ENCODE results near the gene PIEZO1. TPM values are rescaled to one million over a fixed set of nuclear protein-coding genes. Genes with fewer than 3 reads are reported as not detected.

Gene PIEZO1
- total and polyA plus RNA-seq, 10 donors, result 145 to 385 (median 201) TPM

DNA sequence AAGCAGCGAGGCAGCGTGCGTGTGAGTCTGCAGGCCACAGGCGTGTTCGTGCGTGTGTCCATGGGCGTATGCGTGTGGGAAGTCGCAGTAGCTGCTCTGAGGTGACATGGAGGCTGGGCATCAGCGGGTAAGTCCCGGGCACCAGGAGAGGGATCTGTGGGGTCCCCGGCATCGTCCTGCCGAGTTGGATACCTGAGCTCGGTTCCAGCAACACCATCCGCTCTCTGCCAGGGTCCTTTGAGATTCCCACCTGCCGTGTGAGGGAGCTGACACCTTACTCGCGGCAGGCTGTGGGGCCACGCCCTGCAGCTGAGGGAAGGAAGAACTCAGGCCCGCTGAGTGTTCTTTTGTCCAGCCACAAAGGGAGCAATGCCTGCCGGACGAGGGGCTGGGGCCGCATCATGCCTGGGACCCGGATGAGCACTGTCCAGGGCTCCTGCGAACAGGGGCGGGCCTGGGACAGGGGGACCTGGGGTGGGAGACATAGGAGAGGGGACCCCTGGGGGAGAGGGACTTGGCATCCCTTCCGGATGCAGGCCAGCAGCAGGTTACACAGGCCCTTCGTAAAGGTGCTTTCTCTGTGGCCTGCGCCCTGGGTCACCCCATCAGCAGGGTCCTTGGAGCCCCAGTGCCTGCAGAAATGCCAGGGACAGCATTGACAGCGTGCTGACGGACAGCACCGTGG lies 93.7 kb downstream of the PIEZO1 start:
- H3K4me1 ChIP-seq, result peaks cover 15 to 47% (median 39%) of the 10 kb centered on the region in 6 donors
- no peaks in the 10 kb centered on the region for H3K9me3 ChIP-seq
- intact Hi-C loops (cut with DNase I; ENCODE audit: low total_unique reads), result no loop called here
- H3K27me3 ChIP-seq (replicated peaks in 1 of 7), result peaks cover 0 to 32% (median 4%) of the 10 kb centered on the region in 7 donors
- 82 to 92% (median 84%) methylated on average over 20 to 33 of the region's 33 CpGs for WGBS, 5 donors
- peak; percentile 78 for DNase-seq
- peak overlapping the region in 1 of 8 donors; percentile 48 for H3K4me3 ChIP-seq
- peak overlapping the region in 6 of 8 donors; percentile 55 to 83 (median 74) for H3K27ac ChIP-seq
- TF ChIP-seq, protein P1, sequence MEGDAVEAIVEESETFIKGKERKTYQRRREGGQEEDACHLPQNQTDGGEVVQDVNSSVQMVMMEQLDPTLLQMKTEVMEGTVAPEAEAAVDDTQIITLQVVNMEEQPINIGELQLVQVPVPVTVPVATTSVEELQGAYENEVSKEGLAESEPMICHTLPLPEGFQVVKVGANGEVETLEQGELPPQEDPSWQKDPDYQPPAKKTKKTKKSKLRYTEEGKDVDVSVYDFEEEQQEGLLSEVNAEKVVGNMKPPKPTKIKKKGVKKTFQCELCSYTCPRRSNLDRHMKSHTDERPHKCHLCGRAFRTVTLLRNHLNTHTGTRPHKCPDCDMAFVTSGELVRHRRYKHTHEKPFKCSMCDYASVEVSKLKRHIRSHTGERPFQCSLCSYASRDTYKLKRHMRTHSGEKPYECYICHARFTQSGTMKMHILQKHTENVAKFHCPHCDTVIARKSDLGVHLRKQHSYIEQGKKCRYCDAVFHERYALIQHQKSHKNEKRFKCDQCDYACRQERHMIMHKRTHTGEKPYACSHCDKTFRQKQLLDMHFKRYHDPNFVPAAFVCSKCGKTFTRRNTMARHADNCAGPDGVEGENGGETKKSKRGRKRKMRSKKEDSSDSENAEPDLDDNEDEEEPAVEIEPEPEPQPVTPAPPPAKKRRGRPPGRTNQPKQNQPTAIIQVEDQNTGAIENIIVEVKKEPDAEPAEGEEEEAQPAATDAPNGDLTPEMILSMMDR (IDR thresholded peaks at IDR 0.05 in 8 of 11, conservative IDR thresholded peaks at IDR 0.05 in 3 of 11), result no peak
- TF ChIP-seq POLR2A (IDR thresholded peaks at IDR 0.05), result no peak
- TF ChIP-seq POLR2AphosphoS5 (IDR thresholded peaks at IDR 0.05), result no peak
- peaks cover 0 to 22% (median 9%) of the 10 kb centered on the region in 6 donors for H3K36me3 ChIP-seq

DNA sequence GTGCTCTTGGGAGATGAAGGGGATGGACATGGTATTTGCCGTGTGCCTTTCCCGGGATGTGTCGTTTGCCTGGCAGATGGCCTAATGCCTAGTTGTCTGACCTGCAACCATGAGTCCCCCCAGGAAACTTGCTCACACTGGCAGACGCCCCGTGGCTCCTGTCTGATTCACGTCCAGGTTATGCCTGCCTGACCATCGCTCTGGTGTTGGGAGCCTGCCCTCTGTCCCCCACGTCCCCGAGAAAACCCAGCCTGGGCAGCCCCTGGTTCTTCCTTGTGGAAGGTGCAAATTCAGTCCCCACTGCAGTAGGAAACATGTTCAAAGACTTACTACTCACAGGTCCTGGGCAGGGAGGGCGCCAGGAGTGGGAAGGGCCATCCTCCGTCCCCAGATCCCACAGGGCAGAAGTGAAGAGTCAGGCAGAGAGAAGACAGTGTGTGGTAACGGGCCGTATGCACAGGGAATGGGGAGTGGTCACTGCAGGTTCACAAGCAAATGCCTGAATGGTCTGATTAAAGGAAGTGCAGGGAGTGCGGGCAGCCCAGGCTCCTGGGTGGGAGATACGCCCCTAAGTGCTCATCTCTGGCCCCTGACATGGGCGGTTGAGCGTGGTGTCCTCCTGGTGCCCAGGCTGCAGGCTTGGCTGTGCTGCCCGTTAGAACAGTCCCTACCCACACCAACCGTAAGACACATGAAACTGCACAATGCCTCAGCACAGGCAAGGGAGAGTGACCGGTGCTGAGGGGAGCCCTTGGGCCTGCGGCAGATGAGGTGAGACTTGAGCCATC lies 94.5 kb downstream of the PIEZO1 start:
- Histone ChIP-seq H3K36me3 (peaks cover 0 to 15% (median 1%) of the 10 kb centered on the region in 6 donors), H3K4me1 (peaks cover 15 to 54% (median 46%) of the 10 kb centered on the region in 6 donors), H3K9me3 (no peaks in the 10 kb centered on the region), H3K27ac (peak overlapping the region in 1 of 8 donors; percentile 83), H3K4me3 (no peak overlapping the region), H3K27me3 (replicated peaks in 1 of 7) (peaks cover 0 to 39% (median 4%) of the 10 kb centered on the region in 7 donors)
- 77 to 86% (median 83%) methylated on average over 16 to 21 of the region's 21 CpGs for WGBS, 5 donors
- TF ChIP-seq POLR2AphosphoS5 (IDR thresholded peaks at IDR 0.05) (no peak), POLR2A (IDR thresholded peaks at IDR 0.05) (no peak)
- TF ChIP-seq, protein P1 (IDR thresholded peaks at IDR 0.05 in 8 of 11, conservative IDR thresholded peaks at IDR 0.05 in 3 of 11), result no peak
- intact Hi-C loops (cut with DNase I; ENCODE audit: low total_unique reads), result no loop called here
- DNase-seq, result no peak

DNA sequence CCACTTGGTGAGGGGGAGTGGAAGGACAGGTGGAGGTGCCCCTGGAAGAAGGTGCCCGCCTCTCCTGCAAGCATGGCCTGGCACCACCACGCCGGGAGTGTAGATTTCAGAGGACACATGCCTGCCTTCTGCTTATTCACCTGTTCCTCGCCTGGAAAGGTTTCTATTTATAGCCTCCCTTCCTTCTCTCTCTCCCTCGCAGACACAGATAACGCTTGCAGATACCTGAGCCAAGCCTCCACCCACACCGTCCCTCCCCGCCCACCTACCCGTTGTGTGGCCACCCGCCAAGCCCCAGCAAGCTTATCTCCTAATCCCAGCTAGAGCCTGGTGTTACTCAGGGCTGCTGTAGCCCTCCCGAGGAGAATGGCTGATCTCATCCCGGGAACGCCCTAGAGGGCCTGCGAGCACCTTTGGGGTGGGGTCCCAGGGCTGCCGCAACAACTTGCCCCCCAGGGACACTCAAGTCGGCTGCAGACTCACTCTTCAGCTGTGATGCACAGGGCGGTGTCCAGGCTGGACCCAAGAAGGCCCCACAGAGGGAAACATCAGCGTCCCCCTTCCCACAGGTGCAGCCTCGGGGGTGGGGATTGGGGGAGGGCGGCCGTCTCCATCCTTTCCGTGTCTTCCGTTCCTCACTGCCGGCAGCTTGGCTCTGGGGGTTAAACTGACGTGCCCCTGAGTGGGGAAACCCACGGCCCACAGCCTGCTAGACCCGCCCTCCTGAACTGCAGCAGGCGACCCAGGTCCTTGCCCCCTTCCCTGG lies 96.8 kb downstream of the PIEZO1 start:
- TF ChIP-seq, protein P1 (IDR thresholded peaks at IDR 0.05 in 8 of 11, conservative IDR thresholded peaks at IDR 0.05 in 3 of 11), result no peak
- no peak for TF ChIP-seq POLR2A (IDR thresholded peaks at IDR 0.05)
- no peak for TF ChIP-seq POLR2AphosphoS5 (IDR thresholded peaks at IDR 0.05)
- no peak overlapping the region for H3K27ac ChIP-seq
- H3K4me1 ChIP-seq, result peaks cover 22 to 69% (median 56%) of the 10 kb centered on the region in 6 donors
- H3K9me3 ChIP-seq, result no peaks in the 10 kb centered on the region
- peaks cover 0 to 56% (median 9%) of the 10 kb centered on the region in 7 donors for H3K27me3 ChIP-seq (replicated peaks in 1 of 7)
- intact Hi-C loops (cut with DNase I; ENCODE audit: low total_unique reads), result no loop called here
- 53 to 71% (median 63%) methylated on average over 14 to 28 of the region's 28 CpGs for WGBS, 5 donors
- H3K36me3 ChIP-seq, result no peaks in the 10 kb centered on the region
- peak; percentile 79 for DNase-seq
- H3K4me3 ChIP-seq, result no peak overlapping the region
